Thyroid gland (tissue), 4 donors: ENCODE results near the gene FHIT. TPM values are rescaled to one million over a fixed set of nuclear protein-coding genes. Genes with fewer than 3 reads are reported as not detected.

Experiments used
- DNase-seq, 2 donors: peaks; one replicate each; pipeline ENCODE4 v3.0.0-alpha.2; 2019
- H3K27ac ChIP-seq, 3 donors: fragments of 200-600 bp; sonication (generic); 1 replicate in 2 of 3; 2 replicates in 1 of 3; pipeline ENCODE4 v1.5.1; 2016 to 2019; ENCODE audit warnings: mild to moderate bottlenecking in 1 of 3, moderate library complexity in 1 of 3
- H3K27me3 ChIP-seq: fragments of 200-600 bp; sonication (generic); one replicate; pipeline ENCODE4 v1.5.1; 2019
- H3K36me3 ChIP-seq, 2 donors: fragments of 200-600 bp; sonication (generic); one replicate each; pipeline ENCODE4 v1.5.1; 2016 to 2019
- H3K4me1 ChIP-seq, 2 donors: fragments of 200-600 bp; sonication (generic); one replicate each; pipeline ENCODE4 v1.5.1; 2017 to 2019
- H3K4me3 ChIP-seq, 3 donors: fragments of 200-600 bp; sonication (generic); replicated peaks in 1 of 3; 1 replicate in 2 of 3; 2 replicates in 1 of 3; pipeline ENCODE4 v1.5.1; 2016; ENCODE audit warnings: mild to moderate bottlenecking in 1 of 3
- H3K9me3 ChIP-seq: fragments of 200-600 bp; sonication (generic); one replicate; pipeline ENCODE4 v1.5.1; 2017
- POLR2A ChIP-seq, 2 donors: fragments of 450-650 bp; IDR thresholded peaks; one replicate each; pipeline ENCODE4 v1.6.1; 2017; ENCODE audit warnings: antibody characterized with exemption in 2 of 2, mild to moderate bottlenecking in 2 of 2, moderate library complexity in 1 of 2
- WGBS, 2 donors: methylation state at CpG; one replicate each; pipeline ENCODE4 v1.1.5; 2017; 5-methylcytosine and 5-hydroxymethylcytosine counted together
- intact Hi-C: fragments of 100-400 bp; cut with DNase I; formaldehyde crosslinking; loops from one replicate; pipeline ENCODE4 v1.15.1; 2023
- total RNA-seq, 4 donors: library from RNA; depleted of rRNA; stranded (reverse); fragments of >200 nt; gene quantifications; one replicate each; pipeline ENCODE4 v1.2.3, GENCODE V29; 2016
- TF ChIP-seq, protein P1 (sequence below), 6 experiments: fragments of 200-600 bp in 3 of 6; fragments of 450-650 bp in 3 of 6; sonication (generic) in 3 of 6; IDR thresholded peaks; one replicate each; pipeline ENCODE4 v1.5.1; 2016 to 2019; ENCODE audit warnings: antibody characterized with exemption in 6 of 6, mild to moderate bottlenecking in 2 of 6, inconsistent platforms in 1 of 6, moderate library complexity in 1 of 6

Gene FHIT
- total RNA-seq, 4 donors from 2014 or later = 12.2 to 18.9 (median 16.2) TPM

DNA sequence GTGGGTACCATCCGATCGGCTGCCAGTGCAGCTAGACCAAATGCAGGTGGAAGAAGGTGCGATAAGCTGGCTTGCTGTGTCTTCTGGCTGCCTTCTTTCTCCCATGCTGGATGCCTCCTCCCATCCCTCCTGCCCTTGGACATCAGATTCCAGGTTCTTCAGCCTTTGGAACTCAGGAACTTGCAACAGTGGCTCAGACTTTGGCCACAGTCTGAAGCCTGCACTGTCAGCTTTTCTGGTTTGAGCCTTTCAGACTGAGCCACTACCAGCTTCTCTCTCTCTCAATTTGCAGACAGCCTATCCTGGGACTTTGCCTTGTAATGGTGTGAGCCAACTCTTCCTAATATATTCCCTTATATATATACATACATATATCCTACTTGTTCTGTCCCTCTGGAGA, 485.5 kb downstream of the FHIT start:
- intact Hi-C loops = no loop called here
- Histone ChIP-seq H3K4me3 (no peak overlapping the region), H3K9me3 (no peaks in the 10 kb centered on the region), H3K4me1 (peaks cover 6 to 15% of the 10 kb centered on the region in 2 donors), H3K36me3 (no peaks in the 10 kb centered on the region), H3K27me3 (no peaks in the 10 kb centered on the region), H3K27ac (no peak overlapping the region)
- DNase-seq = no peak
- WGBS, 2 donors = 83 to 100% methylated on average over 3 of the region's 3 CpGs
- TF ChIP-seq, protein P1, sequence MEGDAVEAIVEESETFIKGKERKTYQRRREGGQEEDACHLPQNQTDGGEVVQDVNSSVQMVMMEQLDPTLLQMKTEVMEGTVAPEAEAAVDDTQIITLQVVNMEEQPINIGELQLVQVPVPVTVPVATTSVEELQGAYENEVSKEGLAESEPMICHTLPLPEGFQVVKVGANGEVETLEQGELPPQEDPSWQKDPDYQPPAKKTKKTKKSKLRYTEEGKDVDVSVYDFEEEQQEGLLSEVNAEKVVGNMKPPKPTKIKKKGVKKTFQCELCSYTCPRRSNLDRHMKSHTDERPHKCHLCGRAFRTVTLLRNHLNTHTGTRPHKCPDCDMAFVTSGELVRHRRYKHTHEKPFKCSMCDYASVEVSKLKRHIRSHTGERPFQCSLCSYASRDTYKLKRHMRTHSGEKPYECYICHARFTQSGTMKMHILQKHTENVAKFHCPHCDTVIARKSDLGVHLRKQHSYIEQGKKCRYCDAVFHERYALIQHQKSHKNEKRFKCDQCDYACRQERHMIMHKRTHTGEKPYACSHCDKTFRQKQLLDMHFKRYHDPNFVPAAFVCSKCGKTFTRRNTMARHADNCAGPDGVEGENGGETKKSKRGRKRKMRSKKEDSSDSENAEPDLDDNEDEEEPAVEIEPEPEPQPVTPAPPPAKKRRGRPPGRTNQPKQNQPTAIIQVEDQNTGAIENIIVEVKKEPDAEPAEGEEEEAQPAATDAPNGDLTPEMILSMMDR (IDR thresholded peaks at IDR 0.05) = no peak

DNA sequence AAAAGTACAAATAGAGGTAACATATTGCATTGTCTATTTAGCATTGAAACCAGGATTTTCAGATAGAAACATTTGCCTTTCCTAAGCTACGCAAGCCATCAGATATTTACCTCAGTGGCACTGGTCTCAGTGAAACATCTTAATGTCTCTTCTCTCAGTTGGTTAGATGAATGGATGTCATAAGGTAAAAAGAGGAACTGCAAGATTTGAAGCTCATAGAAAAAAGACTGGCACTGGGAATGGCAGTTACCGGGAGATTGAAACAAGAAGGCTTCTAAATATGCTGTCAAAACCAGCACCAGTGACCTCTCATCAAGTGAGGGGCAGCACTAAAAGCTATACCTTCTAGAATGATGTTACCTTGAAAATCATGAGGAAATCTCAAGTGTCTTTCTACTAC, 486.4 kb downstream of the FHIT start:
- TF ChIP-seq POLR2A (IDR thresholded peaks at IDR 0.05) = no peak
- TF ChIP-seq, protein P1 (IDR thresholded peaks at IDR 0.05) = no peak
- no peak for DNase-seq
- WGBS, 2 donors = 97 to 99% methylated on average over 2 of the region's 2 CpGs
- H3K4me3 ChIP-seq = no peak overlapping the region
- H3K36me3 ChIP-seq = no peaks in the 10 kb centered on the region
- no peaks in the 10 kb centered on the region for H3K27me3 ChIP-seq
- peaks cover 0 to 7% of the 10 kb centered on the region in 2 donors for H3K4me1 ChIP-seq
- H3K27ac ChIP-seq = no peak overlapping the region
- no peaks in the 10 kb centered on the region for H3K9me3 ChIP-seq
- intact Hi-C loops = no loop called here

DNA sequence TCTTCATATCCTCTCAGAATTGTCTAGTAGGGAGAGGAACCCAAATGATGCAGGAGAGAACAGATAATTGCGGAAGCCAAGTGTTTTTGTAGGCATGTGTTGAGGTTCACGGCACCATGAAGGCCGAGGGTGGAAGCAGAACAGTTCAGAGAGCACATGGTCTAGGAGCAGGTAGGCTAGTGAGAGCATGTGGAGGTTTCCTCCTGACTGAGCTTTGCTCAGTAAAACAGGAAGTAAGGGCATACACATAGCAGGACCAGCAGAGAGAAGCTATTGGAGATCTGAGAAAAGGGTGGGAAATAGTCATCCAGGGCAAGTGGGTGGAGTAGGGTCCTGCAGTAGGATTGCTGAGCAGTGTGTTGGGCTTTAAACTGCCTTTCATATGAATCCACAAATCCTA, 491.1 kb downstream of the FHIT start:
- no peak for DNase-seq
- 91 to 98% methylated on average over 3 of the region's 3 CpGs for WGBS, 2 donors
- Histone ChIP-seq H3K36me3 (no peaks in the 10 kb centered on the region), H3K4me1 (peaks cover 0 to 5% of the 10 kb centered on the region in 2 donors), H3K4me3 (no peak overlapping the region), H3K27me3 (no peaks in the 10 kb centered on the region), H3K27ac (no peak overlapping the region), H3K9me3 (no peaks in the 10 kb centered on the region)
- intact Hi-C loops = no loop called here
- no peak for TF ChIP-seq POLR2A (IDR thresholded peaks at IDR 0.05)
- TF ChIP-seq, protein P1 (IDR thresholded peaks at IDR 0.05) = no peak

DNA sequence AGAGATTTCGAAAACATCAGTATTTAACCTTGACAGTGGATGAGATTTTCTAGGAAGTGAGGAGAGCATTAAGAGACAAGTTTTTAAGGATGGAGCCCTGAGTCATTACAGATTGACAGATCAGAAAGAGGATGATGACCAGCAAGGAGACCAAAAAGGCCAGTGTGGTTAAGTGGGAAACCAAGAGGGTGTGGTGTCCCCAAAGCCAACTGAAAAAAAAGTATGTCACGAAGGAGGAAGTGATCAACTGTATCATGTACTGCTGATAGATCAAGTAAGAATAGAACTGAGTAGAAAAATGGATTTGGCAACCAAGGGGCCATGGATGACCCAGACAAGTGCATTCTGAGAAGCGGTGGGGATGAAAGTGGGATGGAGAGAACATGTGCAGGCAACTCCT, 491.8 kb downstream of the FHIT start:
- Histone ChIP-seq H3K27ac (no peak overlapping the region), H3K27me3 (no peaks in the 10 kb centered on the region), H3K9me3 (no peaks in the 10 kb centered on the region), H3K4me1 (peaks cover 0 to 5% of the 10 kb centered on the region in 2 donors), H3K4me3 (no peak overlapping the region), H3K36me3 (no peaks in the 10 kb centered on the region)
- WGBS, 2 donors = 93% methylated on average over 3 of the region's 3 CpGs
- TF ChIP-seq, protein P1 (IDR thresholded peaks at IDR 0.05) = no peak
- no peak for TF ChIP-seq POLR2A (IDR thresholded peaks at IDR 0.05)
- no peak for DNase-seq
- intact Hi-C loops = no loop called here

DNA sequence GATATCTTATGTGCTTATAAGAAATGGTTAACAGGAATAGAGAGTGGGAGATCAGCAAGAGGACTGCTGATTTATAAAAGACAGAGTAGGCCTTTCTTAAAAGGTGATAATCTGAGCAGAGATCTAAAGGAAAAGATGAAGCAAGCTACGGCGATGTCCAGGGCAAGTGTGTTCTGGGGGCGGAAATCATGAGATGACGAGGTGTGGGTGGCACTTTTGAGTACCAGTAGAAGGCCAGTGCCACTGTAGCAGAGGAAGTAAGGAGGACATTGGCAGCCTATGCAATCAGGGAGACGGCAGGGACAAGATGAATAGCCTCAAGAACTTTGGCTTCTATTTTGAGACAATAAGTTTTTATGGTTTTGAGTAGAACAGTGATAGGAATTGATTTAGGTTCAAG, 492.4 kb downstream of the FHIT start:
- intact Hi-C loops = no loop called here
- TF ChIP-seq, protein P1 (IDR thresholded peaks at IDR 0.05) = no peak
- TF ChIP-seq POLR2A (IDR thresholded peaks at IDR 0.05) = no peak
- Histone ChIP-seq H3K9me3 (no peaks in the 10 kb centered on the region), H3K27me3 (no peaks in the 10 kb centered on the region), H3K4me3 (no peak overlapping the region), H3K4me1 (peaks cover 0 to 5% of the 10 kb centered on the region in 2 donors), H3K27ac (no peak overlapping the region), H3K36me3 (no peaks in the 10 kb centered on the region)
- 94 to 97% methylated on average over 5 of the region's 5 CpGs for WGBS, 2 donors
- DNase-seq = no peak
